Cardiac muscle cell (in vitro differentiated cells and primary cell): ENCODE results near the gene FIG4. TPM values are rescaled to one million over a fixed set of nuclear protein-coding genes. Genes with fewer than 3 reads are reported as not detected.

Source experiments
- DNase-seq, 2 donors: peaks; one replicate each; pipeline versions ENCODE4 v3.0.0 to v3.0.0-alpha.2; 2010 to 2017; ENCODE audit warnings: low read depth in 1 of 2, low spot score in 1 of 2
- H3K27ac ChIP-seq: fragments of 200-600 bp; sonication (generic); 2 replicates; pipeline ENCODE4 v1.5.1; 2016
- H3K27me3 ChIP-seq: fragments of 200-600 bp; sonication (generic); 2 replicates; pipeline ENCODE4 v1.6.0; 2016; ENCODE audit warnings: control low read depth
- H3K36me3 ChIP-seq: fragments of 200-600 bp; sonication (generic); 2 replicates; pipeline ENCODE4 v1.5.1; 2016; ENCODE audit warnings: control low read depth
- H3K4me1 ChIP-seq: fragments of 200-600 bp; sonication (generic); 2 replicates; pipeline ENCODE4 v1.8.1; 2017; ENCODE audit warnings: low read depth, mild to moderate bottlenecking, mixed run types
- H3K4me3 ChIP-seq: fragments of 200-600 bp; sonication (generic); 2 replicates; pipeline ENCODE4 v1.5.1; 2016; ENCODE audit warnings: mild to moderate bottlenecking
- H3K9me3 ChIP-seq: fragments of 200-600 bp; sonication (generic); 2 replicates; pipeline ENCODE4 v1.5.1; 2017; ENCODE audit warnings: low read depth, mild to moderate bottlenecking, control low read depth
- CTCF ChIP-seq: IDR thresholded peaks from 2 replicates; pipeline ENCODE4 v1.5.1; 2012; ENCODE audit warnings: low read depth, mild to moderate bottlenecking, low read length
- polyA plus RNA-seq: library from polyadenylated mRNA; unstranded; fragments of >200 nt; fragmentation: Nextera tagmentation; extraction: Ambion mirVana; gene quantifications from 2 replicates; pipeline ENCODE4 v1.2.1, GENCODE V29; 2016
- total RNA-seq: library from RNA; depleted of rRNA; stranded (reverse); fragments of >200 nt; gene quantifications from 2 replicates; pipeline ENCODE4 v1.2.3, GENCODE V29; 2016

Gene FIG4
- total and polyA plus RNA-seq, 2 experiments from 2014 or later, result 15.8 to 22.0 TPM

- Histone ChIP-seq H3K9me3 (no peaks in the 10 kb centered on the region), H3K4me1 (peaks cover 3% of the 10 kb centered on the region), H3K27me3 (no peaks in the 10 kb centered on the region), H3K36me3 (no peaks in the 10 kb centered on the region), H3K4me3 (no peak overlapping the region), H3K27ac (no peak overlapping the region)
- TF ChIP-seq CTCF, result no peak
- DNase-seq, result no peak
These were observed 4.4 kb downstream of the FIG4 start for GRCh38 chr6:109695468-109695867.

GRCh38 chr6:109696355-109696754 lies 5.3 kb downstream of the FIG4 start:
- H3K4me1 ChIP-seq, result peaks cover 3% of the 10 kb centered on the region
- H3K27me3 ChIP-seq, result no peaks in the 10 kb centered on the region
- H3K4me3 ChIP-seq, result no peak overlapping the region
- TF ChIP-seq CTCF, result no peak
- H3K9me3 ChIP-seq, result no peaks in the 10 kb centered on the region
- H3K27ac ChIP-seq, result no peak overlapping the region
- no peak for DNase-seq
- no peaks in the 10 kb centered on the region for H3K36me3 ChIP-seq

GRCh38 chr6:109701221-109701620 lies 10.1 kb downstream of the FIG4 start:
- TF ChIP-seq CTCF, result no peak
- no peaks in the 10 kb centered on the region for H3K27me3 ChIP-seq
- no peak for DNase-seq
- no peaks in the 10 kb centered on the region for H3K36me3 ChIP-seq
- no peaks in the 10 kb centered on the region for H3K9me3 ChIP-seq
- H3K27ac ChIP-seq, result no peak overlapping the region
- no peak overlapping the region for H3K4me3 ChIP-seq
- H3K4me1 ChIP-seq, result no peaks in the 10 kb centered on the region

GRCh38 chr6:109701774-109702173 lies 10.7 kb downstream of the FIG4 start:
- no peaks in the 10 kb centered on the region for H3K36me3 ChIP-seq
- no peak for TF ChIP-seq CTCF
- H3K4me1 ChIP-seq, result no peaks in the 10 kb centered on the region
- H3K4me3 ChIP-seq, result no peak overlapping the region
- no peak for DNase-seq
- H3K27me3 ChIP-seq, result no peaks in the 10 kb centered on the region
- no peaks in the 10 kb centered on the region for H3K9me3 ChIP-seq
- no peak overlapping the region for H3K27ac ChIP-seq

- Histone ChIP-seq H3K36me3 (no peaks in the 10 kb centered on the region), H3K4me1 (no peaks in the 10 kb centered on the region), H3K9me3 (no peaks in the 10 kb centered on the region), H3K27me3 (no peaks in the 10 kb centered on the region), H3K4me3 (no peak overlapping the region), H3K27ac (no peak overlapping the region)
- TF ChIP-seq CTCF, result no peak
- no peak for DNase-seq
These were observed 11.7 kb downstream of the FIG4 start for GRCh38 chr6:109702791-109703190.

GRCh38 chr6:109705258-109705657 lies 14.2 kb downstream of the FIG4 start:
- Histone ChIP-seq H3K27me3 (no peaks in the 10 kb centered on the region), H3K27ac (no peak overlapping the region), H3K9me3 (no peaks in the 10 kb centered on the region), H3K4me3 (no peak overlapping the region), H3K36me3 (no peaks in the 10 kb centered on the region), H3K4me1 (no peaks in the 10 kb centered on the region)
- DNase-seq, result peak; percentile 90 to 93
- TF ChIP-seq CTCF, result peak; percentile 98
